Coronary artery (tissue), 2 donors: ENCODE data around the gene CD276.
A peak's percentile ranks its signal among the peaks of the same experiment; 100 is the strongest.

Experiments used
- DNase-seq: peaks from one replicate; pipeline ENCODE4 v3.0.0-alpha.2; 2017; ENCODE audit warnings: low spot score
- H3K27ac ChIP-seq, 2 donors: fragments of 200-600 bp; sonication (generic); one replicate each; pipeline ENCODE4 v1.5.1; 2016 to 2019
- H3K4me3 ChIP-seq: fragments of 200-600 bp; sonication (generic); 2 replicates; pipeline ENCODE4 v1.5.1; 2016; ENCODE audit warnings: mild to moderate bottlenecking, moderate library complexity
- TF ChIP-seq, protein P1 (sequence below): fragments of 200-600 bp; sonication (generic); IDR thresholded peaks from one replicate; pipeline ENCODE4 v1.5.1; 2019; ENCODE audit warnings: antibody characterized with exemption

The CD276 gene

DNA sequence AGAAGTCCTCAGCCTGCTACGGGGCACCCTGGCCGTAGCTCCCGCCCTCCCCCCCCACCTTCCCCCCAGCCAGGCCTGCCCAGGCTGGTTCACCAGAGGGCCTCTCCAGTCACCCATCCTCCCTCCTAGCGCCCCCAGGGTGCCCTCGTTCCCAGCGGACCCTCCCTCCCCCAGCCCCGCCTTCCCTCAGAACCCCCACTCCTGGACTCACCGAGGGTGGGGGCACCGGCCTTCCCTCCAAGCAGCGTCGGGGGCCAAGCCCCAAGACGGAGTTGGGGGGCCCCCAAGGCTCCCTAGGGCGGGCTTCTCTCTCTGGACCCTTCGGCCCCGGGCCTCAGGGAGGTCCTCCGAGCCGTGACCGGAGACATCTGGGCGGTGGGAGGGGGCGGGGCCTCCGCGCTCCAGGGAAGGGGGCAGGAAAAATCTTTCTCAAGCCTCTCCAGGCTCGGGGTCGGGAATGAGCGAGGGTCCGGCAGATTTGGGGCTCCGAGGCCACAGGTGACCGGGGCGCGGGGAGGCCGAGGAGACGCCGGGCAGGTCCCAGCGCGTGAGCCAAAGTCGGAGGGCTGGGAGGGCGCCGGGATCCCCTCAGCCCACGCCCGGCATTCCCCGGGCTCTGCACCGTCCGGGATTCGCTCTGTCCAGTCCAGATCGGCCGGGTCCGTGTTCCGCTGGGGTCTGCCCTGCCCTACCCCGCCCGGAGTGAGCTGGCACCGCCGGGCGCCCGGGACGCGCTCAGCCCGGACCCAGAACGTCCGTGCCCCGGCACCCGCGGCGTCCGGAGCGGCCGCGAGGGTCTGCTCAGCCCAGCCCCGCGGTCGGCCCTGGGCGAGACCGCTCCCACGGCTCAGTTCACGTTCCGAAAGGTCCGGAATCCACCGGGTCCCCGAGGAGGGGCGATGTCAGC, 68.0 kb downstream of the CD276 start:
- H3K27ac ChIP-seq: peak overlapping the region in 1 of 2 donors; percentile 77
- peak overlapping the region; percentile 92 for H3K4me3 ChIP-seq
- TF ChIP-seq, protein P1, sequence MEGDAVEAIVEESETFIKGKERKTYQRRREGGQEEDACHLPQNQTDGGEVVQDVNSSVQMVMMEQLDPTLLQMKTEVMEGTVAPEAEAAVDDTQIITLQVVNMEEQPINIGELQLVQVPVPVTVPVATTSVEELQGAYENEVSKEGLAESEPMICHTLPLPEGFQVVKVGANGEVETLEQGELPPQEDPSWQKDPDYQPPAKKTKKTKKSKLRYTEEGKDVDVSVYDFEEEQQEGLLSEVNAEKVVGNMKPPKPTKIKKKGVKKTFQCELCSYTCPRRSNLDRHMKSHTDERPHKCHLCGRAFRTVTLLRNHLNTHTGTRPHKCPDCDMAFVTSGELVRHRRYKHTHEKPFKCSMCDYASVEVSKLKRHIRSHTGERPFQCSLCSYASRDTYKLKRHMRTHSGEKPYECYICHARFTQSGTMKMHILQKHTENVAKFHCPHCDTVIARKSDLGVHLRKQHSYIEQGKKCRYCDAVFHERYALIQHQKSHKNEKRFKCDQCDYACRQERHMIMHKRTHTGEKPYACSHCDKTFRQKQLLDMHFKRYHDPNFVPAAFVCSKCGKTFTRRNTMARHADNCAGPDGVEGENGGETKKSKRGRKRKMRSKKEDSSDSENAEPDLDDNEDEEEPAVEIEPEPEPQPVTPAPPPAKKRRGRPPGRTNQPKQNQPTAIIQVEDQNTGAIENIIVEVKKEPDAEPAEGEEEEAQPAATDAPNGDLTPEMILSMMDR: no peak
- DNase-seq: no peak

- Histone ChIP-seq H3K27ac (peak overlapping the region in 1 of 2 donors; percentile 77), H3K4me3 (peak overlapping the region; percentile 92)
- TF ChIP-seq, protein P1: no peak
- DNase-seq: no peak
These were observed 68.6 kb downstream of the CD276 start for GRCh38 chr15:73752806-73753193.

- Histone ChIP-seq H3K27ac (peak within 1 kb of the TSS in 1 of 2 donors; percentile 77), H3K4me3 (peak within 1 kb of the TSS; percentile 92)
- TF ChIP-seq, protein P1: no peak
- no peak for DNase-seq
These were observed 69.3 kb downstream of the CD276 start, which contains the start of gene INSYN1 for GRCh38 chr15:73753250-73754130. Gene INSYN1 (minus strand): TSS chr15:73753351. CDS start chr15:73751130, 2,221 bp downstream.

- TF ChIP-seq, protein P1: no peak
These were observed 70.3 kb downstream of the CD276 start for GRCh38 chr15:73754461-73754860.

DNA sequence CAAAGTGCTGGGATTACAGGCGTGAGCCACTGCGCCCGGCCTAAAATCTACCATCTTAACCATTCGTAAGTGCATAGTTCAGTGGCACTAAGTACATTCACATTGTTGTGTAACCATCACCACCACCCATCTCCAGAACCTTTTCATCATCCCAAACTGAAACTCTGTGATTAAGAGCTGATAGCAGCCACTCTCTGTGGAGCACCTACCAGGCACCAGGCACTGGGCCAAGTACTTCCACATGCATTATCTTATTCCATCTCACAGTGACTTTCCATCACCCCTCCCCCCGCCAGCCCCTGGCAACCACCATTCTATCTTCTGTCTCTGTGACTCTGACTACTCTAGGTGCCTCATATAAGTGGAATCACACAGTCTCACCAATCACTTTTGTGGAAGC, 71.3 kb downstream of the CD276 start:
- Histone ChIP-seq H3K4me3 (no peak overlapping the region), H3K27ac (no peak overlapping the region)
- TF ChIP-seq, protein P1: no peak
- no peak for DNase-seq

More at GRCh38 chr15:73754461-73754860, 70.3 kb downstream of the CD276 start:
- DNase-seq: no peak
- Histone ChIP-seq H3K4me3 (no peak overlapping the region), H3K27ac (no peak overlapping the region)

- TF ChIP-seq, protein P1: no peak
- H3K27ac ChIP-seq: no peak overlapping the region
- no peak overlapping the region for H3K4me3 ChIP-seq
- DNase-seq: no peak
These were observed 71.8 kb downstream of the CD276 start for GRCh38 chr15:73755946-73756345.
